Spleen (tissue), 7 donors: ENCODE data around the gene HSPB6.

Source experiments
- POLR2A ChIP-seq, 3 donors: fragments of 450-650 bp; IDR thresholded peaks; one replicate each; pipeline ENCODE4 v1.5.1; 2017; ENCODE audit warnings: antibody characterized with exemption in 3 of 3, mild to moderate bottlenecking in 1 of 3
- POLR2AphosphoS5 ChIP-seq, 3 donors: sonication (generic); formaldehyde crosslinking; IDR thresholded peaks; one replicate each; pipeline ENCODE4 v1.5.1; 2017; ENCODE audit warnings: antibody characterized with exemption in 3 of 3
- TF ChIP-seq, protein P1 (sequence below), 11 experiments: fragments of 200-600 bp in 7 of 11; fragments of 450-650 bp in 4 of 11; sonication (generic) in 4 of 11; IDR thresholded peaks in 8 of 11; conservative IDR thresholded peaks in 3 of 11; 1 replicate in 7 of 11; 2 replicates in 4 of 11; pipeline versions ENCODE4 v1.4.0 to v1.8.0; 2016 to 2021; ENCODE audit warnings: antibody characterized with exemption in 11 of 11, inconsistent platforms in 4 of 11, mild to moderate bottlenecking in 1 of 11
- donor health status: DM: no; HTN: no; CAD: no; lungs with moderate emphysema.
- donor health status: DM: no; HTN: no; CAD: no.
- donor health status: DM: no; HTN: no; CAD: no.

DNA sequence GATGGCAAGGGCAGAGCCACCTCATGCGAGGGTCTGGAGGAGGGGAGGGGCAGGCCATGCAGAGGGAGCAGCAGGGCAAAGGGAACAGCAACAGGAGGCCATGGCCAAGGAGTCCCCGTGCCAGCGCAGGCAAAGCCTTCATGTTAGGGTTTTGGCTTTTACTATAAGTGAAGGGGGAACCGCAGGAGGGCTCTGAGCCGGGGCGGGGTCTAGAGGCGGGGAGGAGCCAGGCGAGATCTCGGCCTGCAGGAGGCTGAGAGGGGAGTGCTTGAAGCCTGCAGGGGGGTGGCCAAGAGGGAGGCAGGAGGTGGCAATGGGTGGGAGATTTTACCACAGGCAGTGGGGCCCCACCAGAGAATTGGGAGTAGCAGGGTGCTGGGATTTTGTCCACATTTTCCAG is 24.8 kb upstream of the HSPB6 start:
- TF ChIP-seq, protein P1, sequence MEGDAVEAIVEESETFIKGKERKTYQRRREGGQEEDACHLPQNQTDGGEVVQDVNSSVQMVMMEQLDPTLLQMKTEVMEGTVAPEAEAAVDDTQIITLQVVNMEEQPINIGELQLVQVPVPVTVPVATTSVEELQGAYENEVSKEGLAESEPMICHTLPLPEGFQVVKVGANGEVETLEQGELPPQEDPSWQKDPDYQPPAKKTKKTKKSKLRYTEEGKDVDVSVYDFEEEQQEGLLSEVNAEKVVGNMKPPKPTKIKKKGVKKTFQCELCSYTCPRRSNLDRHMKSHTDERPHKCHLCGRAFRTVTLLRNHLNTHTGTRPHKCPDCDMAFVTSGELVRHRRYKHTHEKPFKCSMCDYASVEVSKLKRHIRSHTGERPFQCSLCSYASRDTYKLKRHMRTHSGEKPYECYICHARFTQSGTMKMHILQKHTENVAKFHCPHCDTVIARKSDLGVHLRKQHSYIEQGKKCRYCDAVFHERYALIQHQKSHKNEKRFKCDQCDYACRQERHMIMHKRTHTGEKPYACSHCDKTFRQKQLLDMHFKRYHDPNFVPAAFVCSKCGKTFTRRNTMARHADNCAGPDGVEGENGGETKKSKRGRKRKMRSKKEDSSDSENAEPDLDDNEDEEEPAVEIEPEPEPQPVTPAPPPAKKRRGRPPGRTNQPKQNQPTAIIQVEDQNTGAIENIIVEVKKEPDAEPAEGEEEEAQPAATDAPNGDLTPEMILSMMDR (IDR thresholded peaks at IDR 0.05 in 8 of 11, conservative IDR thresholded peaks at IDR 0.05 in 3 of 11): no peak
- TF ChIP-seq POLR2A (IDR thresholded peaks at IDR 0.05) (no peak), POLR2AphosphoS5 (IDR thresholded peaks at IDR 0.05) (no peak)
